Activated CD8-positive, alpha-beta memory T cell treated with anti-CD3 and anti-CD28 coated beads for 36 hours (primary cell): Measurements from ENCODE around the gene FXR2. TPM values are rescaled to one million over a fixed set of nuclear protein-coding genes. Genes with fewer than 3 reads are reported as not detected.

Source experiments
- CTCF ChIA-PET: fragments of 350-600 bp; sonication (Branson Sonifier 250); formaldehyde crosslinking; loops from one replicate; lab custom pipeline; 2021; ENCODE audit warnings: antibody characterized with exemption; lab: Charles Lee
- POLR2A ChIA-PET: fragments of 350-600 bp; sonication (Branson Sonifier 250); formaldehyde crosslinking; loops from one replicate; lab custom pipeline; 2021; ENCODE audit warnings: antibody characterized with exemption; lab: Charles Lee
- total RNA-seq, 2 experiments: library from RNA; stranded (reverse); gene quantifications; one replicate each; pipeline ENCODE4 v1.2.3, GENCODE V29; 2021

FXR2 gene
- total RNA-seq, 2 experiments from 2014 or later = 46.4 to 47.2 TPM

DNA sequence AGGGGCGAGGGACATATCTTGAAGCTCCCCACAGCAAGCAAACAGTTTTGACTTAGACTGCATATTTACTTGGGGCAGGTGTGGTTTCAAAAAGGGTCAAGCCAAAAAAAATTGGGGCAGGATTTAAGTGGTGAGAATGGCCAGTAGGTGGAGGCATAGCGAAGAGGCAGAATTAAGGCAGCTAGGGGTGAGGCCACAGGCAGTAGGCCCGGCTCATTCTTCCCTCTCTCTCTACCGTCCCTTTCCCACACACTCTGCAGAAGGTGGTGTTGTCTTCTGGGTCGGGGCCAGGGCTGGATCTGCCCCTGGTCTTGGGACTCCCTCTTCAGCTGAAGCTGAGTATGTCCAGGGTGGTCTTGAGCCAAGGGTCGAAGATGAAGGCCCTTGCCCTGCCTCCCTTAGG is 17.8 kb upstream of the FXR2 start:
- CTCF ChIA-PET = interaction anchor here (0.7 to 2.2 kb wide), 8 partner anchors 21 to 421 kb away, joined by 3 to 13 read pairs (median 3); partner anchors contain the start of genes TP53 and WRAP53
- POLR2A ChIA-PET = interaction anchor here (0.7 to 1.5 kb wide), 2 partner anchors 53 to 60 kb away, joined by 3 to 4 read pairs; no protein-coding TSS in a partner anchor

DNA sequence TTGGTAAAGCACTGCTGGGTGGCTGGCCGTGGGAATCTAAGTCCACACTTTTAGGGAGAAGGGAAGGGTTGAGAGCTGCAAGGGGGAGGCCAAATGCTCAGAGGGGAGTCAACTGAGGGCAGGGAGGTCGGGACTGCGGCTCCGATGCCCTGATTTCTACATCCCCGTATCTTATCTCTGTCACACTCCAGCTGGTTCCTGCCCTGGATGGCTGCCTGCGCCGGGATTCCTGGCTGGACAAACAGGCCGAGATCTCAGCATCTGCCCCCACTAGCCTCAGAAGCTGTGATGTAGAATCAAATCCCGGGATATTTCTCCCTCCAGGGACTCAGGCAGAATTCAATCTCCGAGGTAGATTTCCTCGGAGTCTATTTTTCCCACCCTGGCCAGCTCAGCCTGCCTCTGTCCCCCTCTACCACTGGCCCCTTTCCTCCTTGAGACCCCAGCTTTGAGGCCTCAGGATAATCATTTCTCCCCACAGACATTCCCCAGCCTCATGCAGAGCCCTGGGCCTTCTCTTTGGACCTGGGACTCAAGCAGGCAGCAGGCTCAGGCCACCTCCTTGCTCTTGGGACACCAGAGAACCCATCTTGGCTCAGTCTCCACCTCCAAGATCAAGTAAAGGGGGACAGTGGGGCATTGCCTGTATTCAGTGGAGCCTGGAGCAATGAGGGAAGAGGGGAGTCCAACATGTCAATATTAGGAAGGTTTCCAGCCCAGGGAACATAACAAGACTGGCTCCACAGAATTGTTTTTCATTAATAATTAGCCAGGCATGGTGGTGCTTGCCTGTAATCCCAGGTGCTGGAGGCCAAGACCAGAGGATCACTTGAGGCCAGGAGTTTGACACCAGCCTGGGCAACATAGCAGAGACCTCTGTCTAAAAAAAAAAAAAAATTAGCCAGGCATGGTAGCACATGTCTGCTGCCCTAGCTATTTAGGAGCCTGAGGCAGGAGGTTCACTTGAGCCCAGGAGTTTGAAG is 17.0 kb upstream of the FXR2 start:
- CTCF ChIA-PET = interaction anchor here (0.7 to 2.2 kb wide), 3 partner anchors 38 to 422 kb away, joined by 3 to 13 read pairs (median 3); partner anchors contain the start of genes TP53 and WRAP53
- POLR2A ChIA-PET = interaction anchor here (0.7 to 1.5 kb wide), 2 partner anchors 54 to 60 kb away, joined by 3 to 4 read pairs; no protein-coding TSS in a partner anchor

DNA sequence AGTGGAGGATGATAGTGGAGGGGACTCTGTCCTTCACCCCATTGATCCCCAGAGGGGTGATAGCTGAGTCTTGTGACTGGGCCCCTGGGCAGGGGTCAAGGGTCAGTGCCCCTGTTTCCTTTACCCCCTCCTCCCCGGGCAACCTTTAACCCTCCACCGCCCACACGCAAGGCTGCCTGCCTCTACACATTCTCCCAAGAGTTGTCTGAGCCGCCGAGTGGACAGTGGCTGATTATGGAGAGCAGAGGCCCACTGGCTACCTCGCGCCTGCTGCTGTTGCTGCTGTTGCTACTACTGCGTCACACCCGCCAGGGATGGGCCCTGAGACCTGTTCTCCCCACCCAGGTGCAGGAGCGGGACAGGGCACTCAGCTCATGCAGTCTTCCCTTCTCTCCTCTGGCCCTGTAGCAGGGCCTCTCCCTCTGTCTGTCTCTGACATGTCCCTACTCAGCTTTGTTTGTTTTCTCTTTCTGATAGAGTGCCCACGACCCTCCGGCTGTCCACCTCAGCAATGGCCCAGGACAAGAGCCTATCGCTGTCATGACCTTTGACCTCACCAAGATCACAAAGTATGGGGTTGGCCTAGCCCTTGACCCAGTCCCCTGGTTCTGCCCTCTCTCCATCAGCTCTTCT is 15.4 kb upstream of the FXR2 start, which contains the start of gene SHBG:
Gene SHBG (plus strand): TSS at position 197 of the 633 bp plus-strand sequence. CDS start 38 bp downstream, at position 235.
- CTCF ChIA-PET = interaction anchor here (1.1 kb wide), 1 partner anchor 19 kb away, joined by 3 read pairs; no protein-coding TSS in a partner anchor
- POLR2A ChIA-PET = interaction anchor here (0.5 kb wide), 1 partner anchor 9 kb away, joined by 3 read pairs; no protein-coding TSS in a partner anchor

DNA sequence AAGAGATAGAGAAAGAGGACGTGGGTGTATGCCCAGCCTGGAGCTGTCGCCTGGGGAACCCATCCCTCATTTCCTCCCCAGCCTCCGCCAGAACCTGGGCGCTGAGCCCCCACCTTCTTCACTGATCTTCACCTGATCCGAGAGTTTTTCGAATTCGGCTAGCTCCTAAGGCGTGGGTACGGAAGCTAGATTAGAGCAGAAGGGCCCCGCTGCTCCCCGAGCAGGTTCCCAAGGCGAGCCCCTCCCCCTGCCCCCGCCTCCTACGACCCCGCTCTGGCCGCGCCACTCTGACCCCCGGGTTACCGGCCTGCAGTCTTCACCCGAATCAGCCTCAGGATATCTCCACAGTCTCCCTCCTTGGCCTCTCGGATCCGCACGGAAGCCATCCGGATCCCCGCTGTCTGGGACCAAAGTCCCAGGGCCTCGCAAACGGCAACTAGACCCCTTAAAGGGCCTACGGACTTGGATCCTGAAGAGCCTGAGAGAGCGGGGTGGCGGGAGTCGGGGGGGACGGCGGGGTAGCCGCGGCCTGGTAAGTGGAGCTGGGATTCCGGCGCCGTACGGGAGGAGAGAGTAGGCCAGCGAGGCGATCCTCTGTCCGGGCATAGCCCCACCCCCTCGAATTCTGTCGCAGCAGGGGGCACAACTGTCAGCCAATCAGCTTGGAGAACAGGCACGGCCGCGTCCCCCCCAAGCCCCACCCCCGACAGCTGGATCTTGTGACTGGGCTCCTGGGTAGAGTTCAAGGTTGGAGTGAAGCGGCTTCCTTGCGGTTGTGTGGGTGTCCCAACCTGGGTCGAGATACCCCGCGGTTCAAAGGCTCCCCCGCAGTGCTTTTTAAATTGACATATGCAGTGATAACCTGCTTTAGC is 12.8 kb upstream of the FXR2 start, which contains the start of gene SAT2:
Gene SAT2 (minus strand): TSS at position 572 of the 872 bp plus-strand sequence. CDS start 186 bp downstream, at position 386.
- ChIA-PET CTCF (interaction anchor here (1.0 to 2.1 kb wide), 5 partner anchors 13 to 191 kb away, joined by 3 to 11 read pairs (median 4); partner anchors contain the start of genes FXR2, TP53 and WRAP53), POLR2A (interaction anchor here (0.5 to 1.7 kb wide), 5 partner anchors 12 to 109 kb away, joined by 3 to 6 read pairs (median 4); partner anchors contain the start of gene TP53)

DNA sequence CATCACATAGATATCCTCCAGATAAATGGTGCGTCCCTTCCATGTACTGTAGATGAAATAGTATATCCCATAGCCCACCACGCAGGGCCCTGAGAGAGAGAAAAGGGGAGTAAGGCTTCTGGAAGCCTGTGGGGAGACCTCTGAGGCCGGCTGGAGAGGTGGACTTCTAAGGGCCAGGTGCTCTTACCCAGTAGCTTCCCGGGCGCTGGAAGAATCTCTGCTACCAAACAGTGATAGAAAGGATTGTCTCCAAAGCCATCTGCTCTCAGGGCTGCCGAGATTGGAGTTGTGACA is 12.2 kb upstream of the FXR2 start:
- CTCF ChIA-PET = interaction anchor here (1.0 to 2.1 kb wide), 4 partner anchors 13 to 190 kb away, joined by 3 to 11 read pairs (median 4); partner anchors contain the start of genes FXR2, TP53 and WRAP53
- POLR2A ChIA-PET = interaction anchor here (0.5 to 1.7 kb wide), 3 partner anchors 12 to 108 kb away, joined by 3 to 6 read pairs (median 4); partner anchors contain the start of gene TP53

DNA sequence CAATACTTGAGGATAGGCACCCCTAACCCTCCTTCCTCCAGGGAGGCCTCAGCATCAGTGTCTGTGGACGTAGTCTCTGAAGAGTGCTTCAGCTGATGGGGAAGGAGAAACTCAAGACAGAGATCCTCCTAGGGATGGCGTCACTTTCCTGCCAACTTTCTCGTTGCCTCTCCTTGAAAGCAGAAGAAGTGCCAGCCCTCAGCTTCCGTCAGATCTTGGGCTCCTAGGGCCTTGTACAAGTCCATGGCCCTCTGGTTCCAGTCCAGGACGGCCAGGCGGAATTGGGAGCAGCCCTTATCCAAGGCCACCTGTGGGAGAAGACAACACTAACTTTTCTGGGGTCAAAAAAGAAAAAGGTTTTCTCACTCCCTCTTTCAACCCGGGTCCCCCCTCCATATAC is 11.6 kb upstream of the FXR2 start:
- ChIA-PET CTCF (interaction anchor here (2.0 to 2.1 kb wide), 2 partner anchors 12 to 61 kb away, joined by 4 to 11 read pairs; partner anchors contain the start of genes FXR2, TP53 and WRAP53), POLR2A (interaction anchor here (1.1 kb wide), 1 partner anchor 61 kb away, joined by 5 read pairs; the partner anchor contains the start of gene TP53)

DNA sequence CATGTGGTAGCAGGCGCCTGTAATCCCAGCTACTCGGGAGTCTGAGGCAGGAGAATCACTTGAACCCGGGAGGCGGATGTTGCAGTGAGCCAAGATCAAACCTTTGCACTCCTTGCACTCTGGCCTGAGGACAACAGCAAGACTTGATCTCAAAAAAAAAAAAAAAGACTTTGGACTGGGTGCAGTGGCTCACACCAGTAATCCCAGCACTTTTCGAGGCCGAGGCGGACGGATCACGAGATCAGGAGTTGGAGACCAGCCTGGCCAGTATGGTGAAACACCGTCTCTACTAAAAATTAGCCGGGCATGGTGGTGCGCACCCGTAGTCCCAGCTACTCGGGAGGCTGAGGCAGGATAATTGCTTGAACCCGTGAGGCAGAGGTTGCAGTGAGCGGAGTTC is 11.1 kb upstream of the FXR2 start:
- CTCF ChIA-PET = interaction anchor here (1.2 kb wide), 1 partner anchor 11 kb away, joined by 3 read pairs; the partner anchor contains the start of gene FXR2

DNA sequence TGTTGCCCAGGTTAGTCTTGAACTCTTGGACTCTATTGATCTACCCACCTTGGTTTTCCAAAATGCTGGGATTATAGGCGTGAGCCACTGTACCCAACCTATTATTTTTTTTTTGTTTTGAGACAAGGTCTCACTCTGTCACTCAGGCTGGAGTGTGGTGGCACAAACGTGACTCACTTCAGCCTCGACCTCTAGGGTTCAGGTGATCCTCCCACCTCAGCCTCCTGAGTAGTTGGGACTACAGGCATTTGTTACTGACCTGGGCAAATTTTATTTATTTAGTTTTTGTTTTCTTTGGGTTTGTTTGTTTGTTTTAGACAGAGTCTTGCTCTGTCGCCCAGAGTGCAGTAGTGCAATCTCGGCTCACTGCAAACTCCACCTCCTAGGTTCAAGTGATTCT is 9.0 kb upstream of the FXR2 start:
- ChIA-PET CTCF (no interaction called here), POLR2A (no interaction called here)

More for the DNA sequence above, 11.1 kb upstream of the FXR2 start:
- POLR2A ChIA-PET = interaction anchor here (0.7 to 1.1 kb wide), 3 partner anchors 61 to 266 kb away, joined by 4 to 6 read pairs (median 5); partner anchors contain the start of gene TP53

DNA sequence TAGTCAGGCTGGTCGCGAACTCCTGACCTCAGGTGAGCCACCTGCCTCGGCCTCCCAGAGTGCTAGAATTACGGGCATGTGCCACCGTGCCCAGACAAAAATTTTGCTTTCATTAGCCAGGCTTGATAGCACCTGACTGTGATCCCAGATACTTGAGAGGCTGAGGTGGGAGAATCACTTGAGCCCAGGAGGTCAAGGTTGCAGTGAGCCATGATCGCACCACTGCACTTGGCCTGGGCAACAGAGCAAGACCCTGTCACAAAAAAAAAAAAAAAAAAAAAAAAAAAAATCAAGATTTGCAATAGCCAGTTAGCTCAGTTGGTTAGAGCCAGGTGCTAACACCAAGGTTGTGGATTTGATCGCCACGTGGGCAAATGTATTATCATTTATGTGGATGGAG is 6.1 kb upstream of the FXR2 start:
- CTCF ChIA-PET = no interaction called here
- POLR2A ChIA-PET = no interaction called here

DNA sequence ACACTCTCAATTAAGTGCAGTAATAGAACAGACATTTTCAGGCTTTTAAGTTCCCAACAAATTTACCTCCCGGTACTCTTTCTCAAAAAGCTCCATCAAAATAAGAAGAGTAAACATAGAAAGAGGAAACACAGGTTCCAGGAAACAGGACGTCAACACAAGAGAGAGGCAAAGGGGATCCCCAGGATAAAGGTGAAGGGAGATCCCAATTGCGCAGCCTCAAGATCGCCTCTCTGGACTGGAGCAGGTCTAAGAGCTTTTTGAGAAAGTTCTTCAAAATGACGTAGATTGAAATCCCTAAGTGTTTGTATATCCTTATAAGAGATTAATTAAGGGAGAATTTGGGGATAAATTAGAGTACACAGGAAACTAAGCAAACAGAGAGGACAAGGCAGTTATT is 3.9 kb upstream of the FXR2 start:
- CTCF ChIA-PET = interaction anchor here (0.9 to 1.3 kb wide), 3 partner anchors 29 to 69 kb away, joined by 3 to 4 read pairs (median 3); partner anchors contain the start of gene TP53
- POLR2A ChIA-PET = no interaction called here

DNA sequence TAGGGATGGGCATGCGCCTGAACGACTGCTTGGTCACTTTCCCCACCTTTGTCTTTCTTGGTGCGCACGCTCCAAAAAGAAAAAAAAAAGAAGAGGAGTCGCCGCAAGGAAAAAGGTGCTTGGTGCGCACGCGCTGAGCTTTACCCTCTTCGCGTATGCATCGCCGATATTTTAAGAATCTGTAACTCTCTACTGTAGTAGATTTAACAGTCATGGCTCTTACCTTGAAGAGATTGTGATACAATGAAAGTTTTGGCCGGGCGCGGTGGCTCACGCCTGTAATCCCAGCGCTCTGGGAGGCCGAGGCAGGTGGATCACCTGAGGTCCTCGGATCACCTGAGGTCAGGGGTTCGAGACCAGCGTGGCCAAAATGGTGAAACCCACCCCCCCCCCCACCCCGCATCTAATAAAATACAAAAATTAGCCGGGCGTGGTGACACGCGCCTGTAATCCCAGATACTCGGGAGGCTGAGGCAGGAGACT is 609 bp upstream of the FXR2 start:
- CTCF ChIA-PET = interaction anchor here (0.6 to 1.6 kb wide), 5 partner anchors 10 to 443 kb away, joined by 3 to 11 read pairs (median 3); partner anchors contain the start of gene TP53
- POLR2A ChIA-PET = interaction anchor here (0.6 to 2.8 kb wide), 5 partner anchors 12 to 442 kb away, joined by 3 to 21 read pairs (median 4); partner anchors contain the start of genes SAT2, TP53 and WRAP53

DNA sequence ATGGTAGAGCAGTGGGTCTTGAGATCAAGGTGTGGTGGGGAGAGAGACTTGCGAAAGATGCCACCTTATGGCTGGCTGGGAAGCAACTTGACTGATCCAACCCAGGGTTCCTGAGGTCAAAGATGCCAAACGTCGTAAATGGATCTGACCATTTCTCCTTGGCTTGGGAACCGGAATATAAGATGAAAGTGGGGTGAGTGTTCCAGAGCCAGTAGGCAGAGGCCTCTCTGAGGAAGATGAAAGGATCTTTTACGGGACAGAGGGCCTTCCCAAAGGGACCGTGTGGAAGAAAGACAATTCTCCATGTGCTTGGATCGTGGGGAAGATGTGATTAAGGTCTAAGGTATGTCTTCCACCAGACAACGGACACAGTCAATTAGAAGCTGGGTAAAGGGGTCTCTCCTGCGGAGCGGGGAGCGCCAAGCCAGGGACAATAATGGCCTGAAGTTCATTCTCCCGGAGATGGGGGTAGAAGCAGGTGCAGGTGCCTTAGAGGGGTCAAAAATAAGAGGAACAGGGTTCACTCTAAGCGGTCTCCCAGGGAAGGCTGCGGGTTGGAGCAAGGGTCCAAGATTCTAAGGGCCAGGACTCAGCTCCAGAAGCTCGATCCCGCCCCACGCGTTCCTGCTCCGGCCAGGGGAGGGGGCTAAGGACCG is 800 bp downstream of the FXR2 start:
- POLR2A ChIA-PET = interaction anchor here (0.8 to 2.8 kb wide), 3 partner anchors 40 to 73 kb away, joined by 3 to 21 read pairs (median 4); partner anchors contain the start of genes TP53 and WRAP53
- CTCF ChIA-PET = interaction anchor here (1.2 to 1.6 kb wide), 4 partner anchors 13 to 74 kb away, joined by 3 to 11 read pairs (median 4); partner anchors contain the start of genes SAT2, TNFSF13 and TP53

DNA sequence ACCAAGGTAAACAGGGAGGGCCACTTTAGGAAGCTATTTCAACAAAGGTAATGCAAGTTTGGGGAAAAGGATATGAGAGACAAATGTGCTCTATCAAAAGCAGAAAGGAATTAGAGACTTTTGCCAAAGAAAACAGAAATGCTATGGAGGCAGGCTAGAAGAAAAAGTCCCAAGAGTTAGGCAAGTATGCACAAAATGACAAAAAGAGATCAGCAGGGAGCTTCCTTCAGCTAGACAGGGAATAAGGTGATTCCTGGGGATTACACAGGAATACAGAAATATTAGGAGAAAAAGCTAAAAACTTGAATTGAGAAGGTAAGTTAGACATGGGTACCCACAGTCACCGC is 2.4 kb downstream of the FXR2 start:
- CTCF ChIA-PET = interaction anchor here (0.6 kb wide), 1 partner anchor 166 kb away, joined by 3 read pairs; no protein-coding TSS in a partner anchor
- POLR2A ChIA-PET = interaction anchor here (0.7 to 1.0 kb wide), 2 partner anchors 38 kb away, joined by 3 read pairs; no protein-coding TSS in a partner anchor

DNA sequence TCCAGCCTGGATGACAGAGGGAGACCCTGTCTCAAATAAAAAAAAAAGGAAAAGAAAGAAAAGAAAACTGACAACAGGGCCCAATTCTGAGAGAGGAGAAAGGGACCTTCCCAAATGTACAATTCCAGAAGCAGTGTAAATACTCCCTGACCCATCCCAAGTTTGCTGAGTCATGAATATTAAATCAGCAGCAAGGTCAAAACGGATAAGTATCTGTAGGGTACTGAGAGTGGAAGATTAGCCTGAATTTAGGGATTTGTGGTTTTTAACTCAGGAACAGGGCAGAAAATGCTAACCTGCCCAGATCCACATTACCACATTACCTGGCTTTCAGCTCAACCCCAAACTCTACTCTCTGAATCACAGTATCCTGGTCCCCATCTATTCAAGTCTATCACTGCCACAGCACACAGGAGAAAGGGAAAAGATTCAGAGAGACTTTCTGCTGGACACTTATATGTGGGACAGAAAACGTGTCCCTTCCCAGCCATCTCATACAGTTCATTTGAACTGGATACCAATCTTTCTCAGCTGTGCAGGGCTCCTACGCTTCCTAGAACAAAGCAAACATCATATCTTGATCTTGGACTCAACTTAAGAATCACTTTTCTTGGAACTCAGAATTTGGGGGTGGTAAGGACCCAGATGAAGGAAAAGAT is 2.9 kb downstream of the FXR2 start:
- ChIA-PET POLR2A (interaction anchor here (0.7 to 1.0 kb wide), 2 partner anchors 37 to 38 kb away, joined by 3 read pairs; no protein-coding TSS in a partner anchor), CTCF (interaction anchor here (0.6 kb wide), 2 partner anchors 51 to 165 kb away, joined by 3 read pairs; partner anchors contain the start of gene SENP3)

DNA sequence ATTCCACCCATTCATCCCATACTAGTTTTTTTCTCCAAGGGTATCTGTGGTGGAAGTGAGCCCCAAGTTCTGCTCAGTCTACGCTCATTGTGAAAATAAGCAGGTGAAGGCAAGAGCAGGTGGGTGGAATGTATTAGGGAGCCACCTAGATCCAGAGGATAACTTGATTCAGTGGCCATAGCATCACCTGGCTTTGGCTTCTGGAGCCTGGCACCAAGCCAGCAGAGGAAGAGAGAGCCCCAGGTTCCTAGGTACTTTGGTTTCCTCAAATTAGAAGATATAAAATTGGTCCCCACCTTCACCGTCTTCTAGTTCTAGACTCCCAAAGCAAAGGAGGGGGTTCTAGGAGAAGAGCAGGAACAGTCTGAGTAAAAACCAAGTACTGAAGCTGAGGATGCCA is 4.1 kb downstream of the FXR2 start:
- CTCF ChIA-PET = interaction anchor here (1.0 kb wide), 1 partner anchor 77 kb away, joined by 3 read pairs; no protein-coding TSS in a partner anchor
- POLR2A ChIA-PET = interaction anchor here (0.6 kb wide), 1 partner anchor 614 kb away, joined by 6 read pairs; no protein-coding TSS in a partner anchor

DNA sequence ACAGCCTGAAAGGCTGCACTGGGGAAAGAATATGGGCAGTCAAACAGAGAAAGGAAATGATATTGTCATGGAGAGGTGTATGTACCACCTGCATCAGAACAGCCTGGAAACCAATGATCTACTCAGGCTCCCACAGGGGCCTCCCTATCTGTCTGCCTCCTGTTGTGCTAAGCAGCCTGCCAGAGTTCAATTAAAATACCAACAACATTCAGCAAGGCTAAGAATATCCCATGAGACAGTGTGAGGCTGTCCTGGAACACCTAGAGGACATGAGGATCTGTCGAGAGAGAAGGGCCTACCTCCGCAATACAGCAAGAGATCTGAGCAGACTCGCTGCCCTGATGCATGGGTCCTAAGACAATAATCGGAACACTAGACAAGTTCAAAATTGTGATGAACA is 8.4 kb downstream of the FXR2 start:
- POLR2A ChIA-PET = no interaction called here
- CTCF ChIA-PET = no interaction called here
